GM10266 (cell line): Measurements from ENCODE around the gene DDX47.
"Not testable (repeated sequence)": the region's sequence is repeated elsewhere in the genome, so short reads cannot be mapped to it uniquely, and the experiment has no call there.

ENCODE experiments used
- DNase-seq: peaks from one replicate; pipeline ENCODE4 v3.0.0; 2012; ENCODE audit errors: extremely low spot score
- TF ChIP-seq, protein P1 (sequence below): IDR thresholded peaks from 2 replicates; pipeline ENCODE4 v1.5.1; 2012; ENCODE audit warnings: mild to moderate bottlenecking, low read depth; ENCODE audit not compliant: control insufficient read depth, insufficient read depth; ENCODE audit errors: missing control alignments

The DDX47 gene

GRCh38 chr12:12871587-12872138 lies 58.5 kb downstream of the DDX47 start:
- DNase-seq, result no peak
- TF ChIP-seq, protein P1, sequence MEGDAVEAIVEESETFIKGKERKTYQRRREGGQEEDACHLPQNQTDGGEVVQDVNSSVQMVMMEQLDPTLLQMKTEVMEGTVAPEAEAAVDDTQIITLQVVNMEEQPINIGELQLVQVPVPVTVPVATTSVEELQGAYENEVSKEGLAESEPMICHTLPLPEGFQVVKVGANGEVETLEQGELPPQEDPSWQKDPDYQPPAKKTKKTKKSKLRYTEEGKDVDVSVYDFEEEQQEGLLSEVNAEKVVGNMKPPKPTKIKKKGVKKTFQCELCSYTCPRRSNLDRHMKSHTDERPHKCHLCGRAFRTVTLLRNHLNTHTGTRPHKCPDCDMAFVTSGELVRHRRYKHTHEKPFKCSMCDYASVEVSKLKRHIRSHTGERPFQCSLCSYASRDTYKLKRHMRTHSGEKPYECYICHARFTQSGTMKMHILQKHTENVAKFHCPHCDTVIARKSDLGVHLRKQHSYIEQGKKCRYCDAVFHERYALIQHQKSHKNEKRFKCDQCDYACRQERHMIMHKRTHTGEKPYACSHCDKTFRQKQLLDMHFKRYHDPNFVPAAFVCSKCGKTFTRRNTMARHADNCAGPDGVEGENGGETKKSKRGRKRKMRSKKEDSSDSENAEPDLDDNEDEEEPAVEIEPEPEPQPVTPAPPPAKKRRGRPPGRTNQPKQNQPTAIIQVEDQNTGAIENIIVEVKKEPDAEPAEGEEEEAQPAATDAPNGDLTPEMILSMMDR, result no peak

DNA sequence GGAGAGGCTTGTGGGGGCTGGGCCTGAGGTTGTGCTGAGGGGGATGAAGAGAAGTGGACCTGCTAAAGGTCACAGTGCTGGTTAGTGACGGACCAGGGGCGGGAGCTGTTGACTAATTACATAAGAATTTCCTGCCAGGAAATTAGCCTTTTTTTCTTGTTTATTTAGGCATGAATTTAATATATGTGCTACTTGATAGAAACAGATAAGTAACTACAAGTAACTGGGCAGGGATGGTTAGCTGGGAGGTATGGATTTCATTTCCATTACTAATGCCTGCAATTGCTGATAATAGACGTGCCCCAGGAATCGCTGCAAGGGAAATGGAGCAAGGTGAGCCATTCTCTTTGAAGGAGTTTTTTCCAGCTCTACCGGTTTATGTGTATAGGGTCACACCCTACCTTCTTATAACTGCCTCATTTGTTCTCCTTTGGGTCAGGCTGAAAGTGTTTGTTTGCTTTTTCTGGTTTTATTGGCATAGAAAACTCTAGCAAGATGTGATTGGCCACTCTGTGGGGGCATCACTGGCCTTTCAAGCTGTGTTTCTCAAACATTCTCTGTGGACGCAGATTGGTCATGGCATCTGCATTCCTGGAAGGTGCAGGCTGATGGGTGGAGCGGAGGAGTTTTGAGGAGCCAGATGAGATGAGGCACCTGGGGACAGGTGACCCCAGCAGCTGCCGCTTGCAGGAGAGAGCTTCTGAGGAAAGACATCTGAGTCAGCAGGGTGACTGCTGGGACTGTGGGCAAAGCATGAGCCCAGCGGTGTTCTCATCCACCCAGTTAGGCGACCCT lies 59.2 kb downstream of the DDX47 start:
- TF ChIP-seq, protein P1, result no peak
- no peak for DNase-seq

- TF ChIP-seq, protein P1, result no peak
- no peak for DNase-seq
Observed at GRCh38 chr12:12872934-12873275, 59.8 kb downstream of the DDX47 start.

DNA sequence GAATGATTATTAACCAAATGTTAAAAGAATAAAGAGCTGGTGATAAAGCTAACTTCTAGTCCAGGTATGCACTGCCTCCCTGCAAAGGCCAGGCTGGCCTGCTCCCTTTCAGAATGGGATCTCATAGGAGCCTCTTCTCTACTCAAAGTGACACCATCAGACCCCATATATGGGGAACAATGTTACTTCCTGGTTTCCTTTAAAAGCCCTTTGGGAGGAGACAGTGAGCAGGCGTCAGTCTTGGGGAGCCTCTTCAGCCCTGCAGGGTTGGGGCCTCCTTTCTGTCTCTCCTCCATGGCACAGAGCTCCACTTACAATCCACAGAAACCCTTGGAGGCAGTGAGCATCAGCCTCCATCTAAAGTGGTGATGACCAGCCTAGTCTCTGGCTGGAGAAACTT lies 60.9 kb downstream of the DDX47 start:
- TF ChIP-seq, protein P1, result no peak
- no peak for DNase-seq

GRCh38 chr12:12875301-12875700 lies 62.2 kb downstream of the DDX47 start:
- DNase-seq, result not testable (repeated sequence)

- no peak for DNase-seq
- TF ChIP-seq, protein P1, result no peak
Observed at GRCh38 chr12:12877153-12877768, 64.1 kb downstream of the DDX47 start.

- DNase-seq, result no peak
- TF ChIP-seq, protein P1, result no peak
Observed at GRCh38 chr12:12877781-12878455, 64.8 kb downstream of the DDX47 start.
